Sigmoid colon (tissue), 7 donors: ENCODE data around the gene FSTL5. TPM values are rescaled to one million over a fixed set of nuclear protein-coding genes. Genes with fewer than 3 reads are reported as not detected.

Experiments used
- DNase-seq: peaks from one replicate; pipeline ENCODE4 v3.0.0-alpha.2; 2019
- H3K27ac ChIP-seq, 4 donors: fragments of 200-600 bp; sonication (generic); one replicate each; pipeline ENCODE4 v1.5.1; 2016 to 2019; ENCODE audit warnings: mild to moderate bottlenecking in 1 of 4
- H3K27me3 ChIP-seq, 3 donors: fragments of 200-600 bp; sonication (generic); one replicate each; pipeline ENCODE4 v1.5.1; 2019; ENCODE audit warnings: mild to moderate bottlenecking in 1 of 3
- H3K36me3 ChIP-seq, 4 donors: fragments of 200-600 bp; sonication (generic); one replicate each; pipeline ENCODE4 v1.5.1; 2016 to 2019
- H3K4me1 ChIP-seq, 4 donors: fragments of 200-600 bp; sonication (generic); one replicate each; pipeline ENCODE4 v1.5.1; 2017 to 2019
- H3K4me3 ChIP-seq, 4 donors: fragments of 200-600 bp; sonication (generic); one replicate each; pipeline ENCODE4 v1.5.1; 2017 to 2019; ENCODE audit warnings: mild to moderate bottlenecking in 2 of 4, moderate library complexity in 1 of 4
- H3K9me3 ChIP-seq, 4 donors: fragments of 200-600 bp in 3 of 4; sonication (generic) in 3 of 4; one replicate each; pipeline versions ENCODE4 v1.5.1 to v1.6.1; 2013 to 2019
- EP300 ChIP-seq, 4 donors: sonication (generic); formaldehyde crosslinking; IDR thresholded peaks; one replicate each; pipeline ENCODE4 v1.6.1; 2017; ENCODE audit warnings: antibody characterized with exemption in 4 of 4
- POLR2A ChIP-seq, 2 donors: fragments of 450-650 bp; IDR thresholded peaks; one replicate each; pipeline ENCODE4 v1.6.1; 2016; ENCODE audit warnings: antibody characterized with exemption in 2 of 2, mild to moderate bottlenecking in 2 of 2, moderate library complexity in 2 of 2
- POLR2AphosphoS5 ChIP-seq, 4 donors: sonication (generic); formaldehyde crosslinking; IDR thresholded peaks; one replicate each; pipeline ENCODE4 v1.6.1; 2017; ENCODE audit warnings: antibody characterized with exemption in 4 of 4
- WGBS, 2 donors: extraction: QIAGEN DNeasy Blood & Tissue Kit; methylation state at CpG; one replicate each; pipeline ENCODE4 v1.1.7; 2013; 5-methylcytosine and 5-hydroxymethylcytosine counted together
- intact Hi-C: fragments of 100-400 bp; cut with DNase I; formaldehyde crosslinking; loops from one replicate; pipeline ENCODE4 v1.15.1; 2023
- polyA plus RNA-seq, 3 donors: library from polyadenylated mRNA; stranded (reverse); fragments of 200-250 nt; gene quantifications; one replicate each; pipeline ENCODE4 v1.2.3, GENCODE V29; 2013
- total RNA-seq, 4 donors: library from RNA; depleted of rRNA; stranded (reverse); fragments of >200 nt; gene quantifications; one replicate each; pipeline ENCODE4 v1.1.0, GENCODE V29; 2016
- TF ChIP-seq, protein P1 (sequence below), 4 experiments: fragments of 450-650 bp in 3 of 4; fragments of 200-600 bp in 1 of 4; IDR thresholded peaks; one replicate each; pipeline ENCODE4 v1.5.1; 2016 to 2019; ENCODE audit warnings: antibody characterized with exemption in 4 of 4, mild to moderate bottlenecking in 3 of 4, moderate library complexity in 2 of 4
- donor health status: healthy with polysubstance abuse.
- donor health status: Bipolar disorder and iron deficiency.
- donor health status: healthy.

Gene FSTL5
- total and polyA plus RNA-seq, 7 donors, result 0.42 to 1.8 (median 0.82) TPM; not detected in 2

DNA sequence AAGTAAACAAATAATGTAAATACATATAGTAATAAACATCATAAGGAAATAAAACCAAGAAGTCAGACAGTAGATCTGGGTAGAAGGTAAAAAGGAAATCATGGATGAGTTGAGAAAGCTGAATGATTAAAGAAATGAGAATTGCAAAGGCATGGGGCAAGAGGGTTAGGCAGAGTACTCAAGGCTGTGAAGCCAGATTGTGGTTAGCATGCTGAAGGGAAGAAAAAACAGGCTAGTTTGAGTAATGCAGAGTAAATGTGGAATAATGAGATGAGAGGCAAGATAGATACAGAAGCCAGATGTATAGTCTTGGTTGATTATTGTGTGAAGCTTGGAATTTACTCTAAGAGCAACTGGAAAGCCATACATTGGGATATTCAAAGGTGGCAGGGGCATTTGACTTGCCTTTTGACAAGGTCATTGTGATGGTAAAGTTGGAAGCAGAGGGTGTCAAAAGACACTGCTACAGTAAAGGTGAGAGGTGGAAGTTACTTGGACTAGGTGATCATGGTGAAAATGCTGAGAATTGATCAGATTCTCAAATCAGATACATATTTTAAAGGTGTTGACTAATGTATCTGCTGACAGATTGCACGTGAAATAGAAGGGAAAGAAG, 307.0 kb downstream of the FSTL5 start:
- no peaks in the 10 kb centered on the region for H3K4me1 ChIP-seq
- WGBS, 2 donors, result 83 to 85% methylated on average over 1 of the region's 1 CpG
- TF ChIP-seq, protein P1, sequence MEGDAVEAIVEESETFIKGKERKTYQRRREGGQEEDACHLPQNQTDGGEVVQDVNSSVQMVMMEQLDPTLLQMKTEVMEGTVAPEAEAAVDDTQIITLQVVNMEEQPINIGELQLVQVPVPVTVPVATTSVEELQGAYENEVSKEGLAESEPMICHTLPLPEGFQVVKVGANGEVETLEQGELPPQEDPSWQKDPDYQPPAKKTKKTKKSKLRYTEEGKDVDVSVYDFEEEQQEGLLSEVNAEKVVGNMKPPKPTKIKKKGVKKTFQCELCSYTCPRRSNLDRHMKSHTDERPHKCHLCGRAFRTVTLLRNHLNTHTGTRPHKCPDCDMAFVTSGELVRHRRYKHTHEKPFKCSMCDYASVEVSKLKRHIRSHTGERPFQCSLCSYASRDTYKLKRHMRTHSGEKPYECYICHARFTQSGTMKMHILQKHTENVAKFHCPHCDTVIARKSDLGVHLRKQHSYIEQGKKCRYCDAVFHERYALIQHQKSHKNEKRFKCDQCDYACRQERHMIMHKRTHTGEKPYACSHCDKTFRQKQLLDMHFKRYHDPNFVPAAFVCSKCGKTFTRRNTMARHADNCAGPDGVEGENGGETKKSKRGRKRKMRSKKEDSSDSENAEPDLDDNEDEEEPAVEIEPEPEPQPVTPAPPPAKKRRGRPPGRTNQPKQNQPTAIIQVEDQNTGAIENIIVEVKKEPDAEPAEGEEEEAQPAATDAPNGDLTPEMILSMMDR (IDR thresholded peaks at IDR 0.05), result no peak
- no peak for TF ChIP-seq POLR2A (IDR thresholded peaks at IDR 0.05)
- TF ChIP-seq POLR2AphosphoS5 (IDR thresholded peaks at IDR 0.05), result no peak
- TF ChIP-seq EP300 (IDR thresholded peaks at IDR 0.05), result no peak

GRCh38 chr4:161850631-161851030, 313.2 kb downstream of the FSTL5 start:
- no peak for DNase-seq
- Histone ChIP-seq H3K36me3 (no peaks in the 10 kb centered on the region), H3K9me3 (peaks cover 0 to 9% (median 5%) of the 10 kb centered on the region in 4 donors), H3K4me1 (no peaks in the 10 kb centered on the region), H3K4me3 (no peak overlapping the region), H3K27ac (no peak overlapping the region), H3K27me3 (no peaks in the 10 kb centered on the region)
- TF ChIP-seq, protein P1 (IDR thresholded peaks at IDR 0.05), result no peak
- no peak for TF ChIP-seq EP300 (IDR thresholded peaks at IDR 0.05)
- no peak for TF ChIP-seq POLR2AphosphoS5 (IDR thresholded peaks at IDR 0.05)
- TF ChIP-seq POLR2A (IDR thresholded peaks at IDR 0.05), result no peak
- 9 to 42% methylated on average over 1 of the region's 1 CpG for WGBS, 2 donors
- intact Hi-C loops, result no loop called here

More for the DNA sequence above, 307.0 kb downstream of the FSTL5 start:
- H3K27me3 ChIP-seq, result no peaks in the 10 kb centered on the region
- no peak overlapping the region for H3K27ac ChIP-seq
- DNase-seq, result no peak
- H3K4me3 ChIP-seq, result no peak overlapping the region
- no peaks in the 10 kb centered on the region for H3K36me3 ChIP-seq
- no peaks in the 10 kb centered on the region for H3K9me3 ChIP-seq
- intact Hi-C loops, result no loop called here

- no peaks in the 10 kb centered on the region for H3K4me1 ChIP-seq
- H3K27me3 ChIP-seq, result no peaks in the 10 kb centered on the region
- no peak for DNase-seq
- intact Hi-C loops, result no loop called here
- H3K27ac ChIP-seq, result no peak overlapping the region
- H3K36me3 ChIP-seq, result no peaks in the 10 kb centered on the region
- no peaks in the 10 kb centered on the region for H3K9me3 ChIP-seq
- no peak overlapping the region for H3K4me3 ChIP-seq
- no peak for TF ChIP-seq EP300 (IDR thresholded peaks at IDR 0.05)
- TF ChIP-seq POLR2AphosphoS5 (IDR thresholded peaks at IDR 0.05), result no peak
- WGBS, 2 donors, result 77 to 87% methylated on average over 4 of the region's 4 CpGs
Observed at GRCh38 chr4:161841759-161842158, 322.0 kb downstream of the FSTL5 start.

- no peaks in the 10 kb centered on the region for H3K9me3 ChIP-seq
- no peaks in the 10 kb centered on the region for H3K27me3 ChIP-seq
- TF ChIP-seq EP300 (IDR thresholded peaks at IDR 0.05), result no peak
- TF ChIP-seq, protein P1 (IDR thresholded peaks at IDR 0.05), result no peak
- no peak for TF ChIP-seq POLR2A (IDR thresholded peaks at IDR 0.05)
- no peak for TF ChIP-seq POLR2AphosphoS5 (IDR thresholded peaks at IDR 0.05)
- no peak overlapping the region for H3K27ac ChIP-seq
- H3K4me3 ChIP-seq, result no peak overlapping the region
- no peaks in the 10 kb centered on the region for H3K36me3 ChIP-seq
- H3K4me1 ChIP-seq, result no peaks in the 10 kb centered on the region
- intact Hi-C loops, result no loop called here
- DNase-seq, result no peak
Observed at GRCh38 chr4:161829591-161829990, 334.2 kb downstream of the FSTL5 start.

GRCh38 chr4:161828061-161828460, 335.7 kb downstream of the FSTL5 start:
- H3K4me1 ChIP-seq, result no peaks in the 10 kb centered on the region
- no peak overlapping the region for H3K4me3 ChIP-seq
- no peak for DNase-seq
- no peaks in the 10 kb centered on the region for H3K27me3 ChIP-seq
- H3K36me3 ChIP-seq, result no peaks in the 10 kb centered on the region
- TF ChIP-seq POLR2A (IDR thresholded peaks at IDR 0.05) (no peak), POLR2AphosphoS5 (IDR thresholded peaks at IDR 0.05) (no peak), EP300 (IDR thresholded peaks at IDR 0.05) (no peak)
- TF ChIP-seq, protein P1 (IDR thresholded peaks at IDR 0.05), result no peak
- no peaks in the 10 kb centered on the region for H3K9me3 ChIP-seq
- 42 to 57% methylated on average over 1 of the region's 1 CpG for WGBS, 2 donors
- intact Hi-C loops, result no loop called here
- H3K27ac ChIP-seq, result no peak overlapping the region
